Hippocampal formation (tissue), 2 donors: Measurements from ENCODE around the gene KCNE1.
"Not testable (repeated sequence)": the region's sequence is repeated elsewhere in the genome, so short reads cannot be mapped to it uniquely, and the experiment has no call there.

Experiments used
- DNase-seq, 2 donors: peaks; one replicate each; lab custom pipeline; 2025; lab: John Stamatoyannopoulos, UW

KCNE1 gene

DNA sequence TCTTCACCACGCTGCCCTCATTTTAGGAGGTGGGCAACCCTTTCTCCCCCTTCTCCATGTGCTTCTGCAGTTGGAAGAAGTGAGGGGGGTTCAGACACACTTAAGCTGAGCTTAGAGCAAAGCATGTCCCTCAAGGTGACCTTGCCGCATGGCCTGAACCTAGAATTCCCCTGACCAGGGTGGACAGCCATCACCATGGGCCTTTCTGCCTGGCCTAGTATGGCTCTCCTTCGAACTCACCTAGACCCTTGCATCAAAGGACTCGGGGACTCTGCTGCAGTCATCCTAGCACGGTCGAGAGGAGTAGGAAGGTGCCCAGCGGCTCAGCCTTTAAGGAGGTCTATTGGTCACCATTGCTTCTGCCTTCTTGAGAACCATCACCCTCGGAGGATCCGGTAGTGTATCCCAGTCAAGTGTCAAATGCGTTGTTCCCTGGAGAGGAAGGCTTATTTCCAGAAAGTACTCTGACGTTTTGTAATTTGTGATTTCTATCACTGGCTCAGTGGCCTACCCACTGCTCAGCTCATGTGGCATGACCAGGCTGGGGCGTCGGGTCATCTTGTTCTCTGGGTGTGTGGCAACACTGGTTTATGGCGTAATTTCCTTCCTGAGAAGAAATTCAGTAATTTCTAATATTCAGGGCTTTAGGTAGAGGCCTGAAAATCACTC lies at the start of gene KCNE1:
Gene KCNE1, minus strand, starts transcription at position 424 of the 669 bp plus-strand sequence. CDS start 62,576 bp downstream, outside the sequence.
- no peak for DNase-seq

DNA sequence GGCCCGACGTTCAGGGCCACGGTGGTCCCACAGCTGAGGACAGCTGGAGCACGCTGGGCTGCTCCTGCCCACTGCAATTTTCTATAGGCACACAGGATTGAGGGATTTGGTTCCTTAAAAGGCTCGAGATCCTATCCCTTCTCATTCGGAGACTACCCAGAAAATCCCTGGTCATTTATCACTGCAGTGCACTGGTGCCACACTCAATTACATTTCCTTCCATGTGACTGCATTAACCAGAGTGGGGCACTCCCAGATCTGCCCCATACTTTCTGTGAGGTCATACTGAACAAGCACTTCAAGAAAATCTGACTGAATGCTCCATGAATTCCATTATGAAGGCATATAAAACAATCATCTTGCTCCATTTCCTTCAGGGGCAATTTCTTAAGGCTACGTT lies 49.8 kb upstream of the KCNE1 start:
- DNase-seq = no peak

DNA sequence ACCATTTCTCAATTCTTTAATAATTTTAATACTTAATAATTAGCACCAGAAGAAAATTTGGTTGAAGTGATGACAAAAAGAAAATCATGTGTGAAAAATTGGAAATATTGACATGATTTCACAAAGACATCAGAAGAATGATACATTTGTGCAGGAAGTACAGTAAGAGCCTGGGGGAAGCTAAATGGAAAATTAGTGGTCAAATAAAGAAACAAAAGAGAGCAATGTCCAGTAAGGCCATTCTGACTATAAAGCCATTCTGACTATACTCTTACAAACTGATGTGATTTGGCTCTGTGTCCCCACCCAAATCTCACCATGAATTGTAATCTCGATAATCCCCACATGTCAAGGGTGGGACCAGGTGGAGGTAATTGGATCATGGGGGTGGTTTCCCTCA lies 48.6 kb upstream of the KCNE1 start:
- DNase-seq = no peak

DNA sequence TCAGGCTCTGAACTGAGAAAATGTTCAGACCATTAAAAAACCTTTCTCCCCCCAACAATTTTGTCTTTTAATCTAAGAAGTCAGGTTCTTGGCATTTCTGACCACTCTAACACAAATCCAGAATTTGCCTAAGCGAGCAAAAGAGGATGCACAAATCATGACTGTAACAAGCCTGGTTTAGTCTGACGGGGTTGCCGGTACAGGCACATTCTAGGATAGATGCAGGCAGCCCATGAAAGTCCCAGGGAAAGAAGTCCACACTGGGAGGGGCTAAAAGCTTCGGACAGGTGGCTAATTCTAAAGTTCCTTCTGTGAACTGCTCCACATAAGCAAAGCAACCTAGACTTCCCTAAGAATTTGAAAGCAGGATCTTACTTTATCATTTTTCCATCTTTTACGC lies 48.0 kb upstream of the KCNE1 start:
- no peak for DNase-seq

DNA sequence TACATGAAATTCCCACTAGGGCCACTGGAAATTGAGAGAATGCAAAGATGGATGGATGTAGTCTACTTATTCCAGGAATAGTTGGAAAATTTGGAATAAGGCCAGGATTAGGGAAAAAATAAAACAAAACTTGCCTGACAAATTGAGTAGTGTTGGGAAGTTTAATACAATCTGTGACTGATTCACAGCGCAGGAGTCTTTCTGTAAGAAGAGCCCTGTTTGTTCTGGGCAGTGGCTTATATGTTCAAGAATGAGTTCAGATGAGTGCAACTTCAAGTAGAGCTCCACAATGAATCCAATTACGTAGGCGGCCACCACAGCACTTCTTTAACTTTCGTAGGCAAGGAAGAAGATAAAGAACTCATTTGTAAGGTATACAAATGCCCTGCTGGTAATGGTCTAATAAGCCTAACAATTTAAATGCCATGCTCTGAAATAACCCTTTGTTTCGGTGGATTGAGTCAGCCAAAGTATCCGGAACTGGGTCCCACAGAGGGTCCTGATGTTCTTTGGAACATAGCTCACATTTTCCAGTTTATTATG lies 47.1 kb upstream of the KCNE1 start:
- DNase-seq = no peak

DNA sequence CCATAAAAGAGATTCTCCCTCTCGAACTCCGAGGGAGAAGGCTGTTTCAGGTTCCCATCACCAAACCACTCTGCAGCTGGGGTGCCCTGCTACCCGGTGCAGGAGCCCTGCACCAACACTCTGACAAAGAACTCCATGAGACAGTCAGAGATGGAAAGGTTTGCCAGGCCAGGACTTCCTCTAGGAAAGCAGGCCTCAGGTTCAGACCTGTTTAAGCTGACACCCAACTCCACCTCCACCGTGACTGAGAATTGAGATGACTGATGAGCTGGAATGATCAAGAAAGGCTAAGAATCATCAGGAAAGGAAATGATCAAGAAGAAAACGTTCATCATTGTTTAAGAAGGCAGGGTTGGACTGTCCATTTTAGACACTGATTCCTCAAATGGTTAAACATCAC lies 46.2 kb upstream of the KCNE1 start:
- DNase-seq = no peak

DNA sequence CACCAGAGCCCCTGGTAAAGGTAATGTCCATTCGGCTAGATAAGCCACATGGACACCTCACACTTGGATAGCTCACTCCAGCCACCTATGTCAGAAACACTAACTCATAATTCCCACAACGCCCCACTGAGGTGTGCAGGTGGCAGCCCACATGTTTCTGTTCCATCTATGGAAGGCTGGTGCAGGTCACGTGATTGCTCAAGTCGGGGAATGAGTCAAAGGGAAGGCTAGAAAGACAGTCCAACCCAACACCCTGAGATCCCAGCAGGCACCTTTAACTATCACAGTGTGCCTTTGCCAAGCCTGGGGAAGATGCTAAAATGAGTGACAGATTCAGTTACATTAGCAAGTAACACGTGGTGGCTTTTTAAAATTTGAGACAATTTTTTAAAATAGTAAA lies 45.3 kb upstream of the KCNE1 start:
- no peak for DNase-seq

DNA sequence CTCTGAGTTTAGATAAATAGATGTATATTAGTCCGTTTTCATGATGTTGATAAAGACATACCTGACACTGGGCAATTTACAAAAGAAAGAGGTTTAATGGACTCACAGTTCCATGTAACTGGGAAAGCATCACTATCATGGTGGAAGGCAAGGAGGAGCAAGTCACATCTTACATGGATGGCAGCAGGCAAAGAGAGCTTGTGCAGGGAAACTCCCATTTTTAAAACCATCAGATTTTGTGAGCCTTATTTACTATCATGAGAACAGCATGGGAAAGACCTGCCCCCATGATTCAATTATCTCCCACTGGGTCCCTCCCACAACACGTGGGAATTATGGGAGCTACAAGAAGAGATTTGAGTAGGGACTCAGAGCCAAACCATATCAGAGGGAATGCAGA lies 42.7 kb upstream of the KCNE1 start:
- DNase-seq = not testable (repeated sequence)

DNA sequence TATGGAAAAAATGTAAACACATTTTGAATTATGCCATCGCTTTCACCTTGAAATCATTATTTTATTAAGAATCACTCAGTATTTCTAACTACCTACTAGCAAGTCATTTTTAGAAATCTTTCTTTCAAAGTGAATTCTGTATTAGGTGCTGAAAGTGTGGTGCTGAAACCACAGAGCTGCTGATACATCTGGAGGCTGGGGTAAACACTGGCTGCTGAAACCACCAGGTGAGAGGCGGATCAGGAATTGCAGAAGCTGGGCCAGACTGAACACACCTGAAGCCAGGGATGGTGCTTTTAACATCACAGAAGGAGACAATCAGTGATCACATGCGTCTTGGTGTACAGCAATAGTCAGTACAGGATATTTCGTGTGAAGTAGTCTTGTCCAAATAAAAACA lies 42.2 kb upstream of the KCNE1 start:
- DNase-seq = no peak

DNA sequence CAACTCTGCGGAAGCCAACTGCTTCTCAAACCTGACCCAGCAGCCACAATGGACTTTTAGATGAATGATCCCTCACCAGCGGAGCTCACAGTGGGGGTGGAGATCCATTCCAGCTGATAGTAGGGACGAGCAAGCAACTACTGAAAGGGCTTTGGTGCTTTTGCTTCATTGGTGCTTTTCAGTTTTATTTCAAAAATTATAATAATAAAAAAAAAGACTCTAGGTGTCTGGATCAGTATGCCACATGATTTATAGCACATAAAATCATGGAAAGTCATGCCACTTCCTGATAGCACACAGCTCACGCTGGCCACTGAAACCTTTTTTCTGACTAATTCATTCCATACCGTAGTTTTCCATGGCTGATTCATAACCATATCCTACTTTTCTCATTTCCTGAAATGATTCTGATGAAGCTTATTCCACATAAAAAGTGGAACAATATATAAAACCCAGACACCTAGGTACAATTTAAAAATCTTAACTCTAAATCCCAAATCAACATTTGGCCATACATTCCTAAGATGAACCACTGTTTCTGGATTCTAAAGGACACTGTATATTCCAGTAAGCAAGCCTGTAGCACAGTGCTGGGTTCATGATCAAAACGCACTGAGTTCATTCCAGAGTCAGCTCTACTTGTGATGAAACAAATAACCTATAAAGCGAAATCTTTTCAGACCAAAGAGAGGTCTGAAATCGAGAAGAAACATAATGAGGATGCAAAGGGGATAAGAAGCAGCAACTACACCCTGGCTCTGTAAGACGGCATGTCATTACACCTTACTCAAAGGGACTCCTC lies 41.3 kb upstream of the KCNE1 start:
- DNase-seq = no peak

DNA sequence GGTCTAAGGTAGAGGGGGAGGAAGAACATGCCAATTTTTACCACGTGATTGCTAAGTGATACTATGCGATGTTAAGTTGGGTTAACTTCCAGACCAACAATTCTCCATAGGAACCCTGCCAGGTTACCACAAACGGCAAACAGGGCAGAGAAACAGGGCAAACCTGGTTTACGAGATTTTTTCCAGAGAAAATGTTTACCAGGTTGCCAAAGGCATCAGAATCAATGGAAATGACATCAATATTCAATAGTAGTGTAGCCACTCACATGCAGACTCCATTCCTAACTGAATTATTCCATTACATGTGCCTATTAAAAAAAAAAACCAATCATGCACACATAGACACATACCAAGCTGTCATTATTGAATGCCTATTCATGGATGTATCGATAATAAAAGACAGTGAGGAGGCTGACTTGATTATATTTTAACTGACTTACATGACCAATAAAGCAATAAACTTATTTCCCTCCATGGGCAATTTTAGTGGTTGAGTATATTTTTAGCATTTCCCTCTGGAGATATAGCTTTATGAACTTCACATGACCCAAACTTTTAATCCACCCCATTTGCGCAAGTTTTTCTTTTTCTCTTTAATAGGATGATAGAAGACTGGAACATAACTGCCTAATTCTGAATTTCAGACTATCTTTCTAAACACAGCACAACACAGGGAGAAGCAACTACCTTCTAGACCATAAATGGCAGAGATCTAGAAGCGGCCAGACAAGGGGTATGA lies 40.5 kb upstream of the KCNE1 start:
- no peak for DNase-seq

DNA sequence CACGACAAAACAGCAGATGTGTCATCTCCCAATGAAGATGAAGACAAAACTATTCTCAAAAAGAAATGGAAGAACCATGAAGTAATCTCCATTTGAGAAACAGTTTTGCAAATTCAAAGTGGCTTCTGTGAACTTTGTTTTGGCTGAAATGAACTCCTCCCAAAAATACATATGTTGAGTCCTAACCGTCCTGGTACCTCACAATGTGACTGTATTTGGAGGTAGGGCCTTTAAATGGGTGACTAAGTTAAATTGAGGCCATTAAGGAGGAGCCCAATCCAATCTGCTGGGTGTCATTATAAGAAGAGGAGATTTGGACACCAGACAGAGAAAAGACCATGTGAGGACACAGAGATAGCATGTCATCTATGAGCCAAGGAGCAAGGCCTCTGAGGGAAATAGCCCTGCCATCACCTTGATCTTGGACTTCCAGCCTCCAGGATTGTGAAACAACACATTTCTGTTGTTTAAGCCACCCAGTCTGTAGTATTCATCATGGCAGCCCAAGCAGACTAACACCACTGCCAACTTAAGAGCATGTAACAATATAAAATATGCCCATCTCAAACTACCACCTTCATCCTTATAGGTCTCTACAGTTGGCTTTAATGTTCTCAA lies 38.3 kb upstream of the KCNE1 start:
- no peak for DNase-seq

DNA sequence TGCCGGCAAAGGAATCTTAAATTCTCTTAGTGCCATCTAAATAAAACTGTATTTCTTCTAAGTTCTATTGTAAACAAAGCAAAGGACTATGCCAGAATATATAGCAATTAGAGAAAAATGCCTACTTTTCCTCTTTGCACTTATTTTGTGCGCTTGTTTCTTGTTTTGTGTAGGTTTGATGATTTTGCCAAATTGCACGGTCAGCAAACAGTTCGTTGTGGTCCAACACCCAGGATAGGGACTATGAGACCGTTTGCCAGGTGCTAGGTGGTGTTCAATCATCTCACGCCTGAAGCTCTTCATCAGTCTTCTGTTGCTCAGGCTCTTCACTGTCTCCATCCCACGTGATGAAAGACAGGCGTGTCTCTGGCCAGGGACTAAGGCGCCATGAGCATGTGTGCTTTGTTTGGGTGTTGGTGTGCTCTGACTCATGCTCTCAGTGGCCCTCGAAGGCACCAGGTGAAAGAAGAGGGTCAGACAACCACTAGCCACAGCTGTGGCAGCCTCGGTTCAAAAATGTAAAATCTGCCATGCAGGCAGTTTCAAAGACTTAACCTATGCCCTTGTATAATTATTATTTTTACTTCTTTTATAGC lies 36.9 kb upstream of the KCNE1 start:
- DNase-seq = no peak

DNA sequence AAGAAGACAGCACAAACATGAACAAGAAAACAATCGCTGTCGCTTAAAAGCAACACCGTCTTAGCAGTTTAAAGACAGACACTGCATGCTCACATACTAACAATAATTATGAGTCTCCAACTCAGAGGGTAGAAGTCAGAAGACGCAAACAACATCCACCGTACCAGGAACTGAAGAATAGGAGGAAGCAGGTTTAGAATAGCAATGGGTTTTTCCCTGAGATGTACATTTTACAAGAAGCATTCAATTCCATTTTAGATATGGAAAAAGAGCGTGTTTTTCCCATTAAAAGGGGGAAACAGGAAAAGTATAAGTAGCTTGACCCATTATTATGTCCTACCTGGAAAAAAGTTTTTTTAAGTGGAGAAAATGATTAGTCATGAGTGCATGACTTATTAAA lies 34.5 kb upstream of the KCNE1 start:
- no peak for DNase-seq

DNA sequence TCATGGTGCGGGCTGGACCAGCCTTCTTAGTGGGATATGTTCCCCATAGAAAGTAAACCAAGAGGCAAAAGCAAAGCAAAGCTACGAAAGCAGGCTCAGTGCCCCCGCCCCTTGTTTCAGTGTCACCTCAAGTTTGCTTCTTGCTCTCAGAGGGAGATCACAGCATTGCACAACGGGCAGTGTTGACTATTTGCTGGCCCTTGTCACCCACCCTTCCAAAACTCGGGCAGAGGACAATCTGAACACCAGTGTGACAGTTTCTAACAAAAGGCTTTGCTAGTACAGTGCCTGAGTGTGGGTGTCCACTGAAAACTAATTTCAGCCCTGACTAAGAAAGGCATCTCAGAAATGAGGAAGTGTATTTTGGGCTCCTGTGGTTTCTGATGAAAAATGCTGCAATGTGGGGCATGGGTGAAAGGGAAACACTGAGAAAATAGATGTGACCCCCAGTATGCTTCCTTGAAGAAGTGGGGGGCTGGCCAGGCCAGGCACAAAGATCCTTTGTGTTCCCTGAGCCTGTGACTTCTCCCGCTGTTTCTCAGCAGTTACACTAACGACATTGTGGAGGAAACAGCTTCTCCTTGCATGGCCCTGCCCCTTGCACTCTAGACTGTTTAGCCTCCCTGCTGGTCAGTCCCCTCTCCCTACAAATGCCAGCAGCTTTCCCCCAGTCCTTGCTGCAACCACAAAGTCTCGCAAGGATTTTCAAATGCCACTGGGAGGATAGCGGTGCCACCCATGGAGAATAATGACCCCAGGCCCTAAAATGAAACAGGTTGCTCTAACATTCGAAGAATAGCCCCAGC lies 33.3 kb upstream of the KCNE1 start:
- peak; percentile 50 to 73 for DNase-seq

DNA sequence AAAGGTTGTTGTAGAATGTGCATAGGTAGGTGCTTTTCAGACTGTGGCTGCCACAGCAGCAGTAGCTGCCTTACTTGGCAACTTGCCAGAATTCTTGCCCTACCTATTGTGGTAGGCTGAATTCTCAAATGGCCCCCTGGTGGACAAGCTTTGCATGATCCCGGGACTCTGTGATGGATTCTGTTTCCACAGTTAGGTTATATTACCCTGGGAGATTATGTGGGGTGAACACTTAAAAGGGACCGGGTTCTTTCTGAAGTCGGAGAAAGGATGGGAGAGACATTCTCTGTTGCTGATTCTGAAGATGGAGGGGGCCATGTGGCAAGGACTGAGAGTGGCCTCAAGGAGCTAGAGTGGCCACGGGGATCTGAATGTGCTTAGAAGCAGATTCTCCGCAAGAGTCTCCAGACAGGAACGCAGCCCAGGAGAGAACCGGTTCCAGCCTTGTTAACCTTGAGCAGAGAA lies 32.1 kb upstream of the KCNE1 start:
- DNase-seq = no peak

DNA sequence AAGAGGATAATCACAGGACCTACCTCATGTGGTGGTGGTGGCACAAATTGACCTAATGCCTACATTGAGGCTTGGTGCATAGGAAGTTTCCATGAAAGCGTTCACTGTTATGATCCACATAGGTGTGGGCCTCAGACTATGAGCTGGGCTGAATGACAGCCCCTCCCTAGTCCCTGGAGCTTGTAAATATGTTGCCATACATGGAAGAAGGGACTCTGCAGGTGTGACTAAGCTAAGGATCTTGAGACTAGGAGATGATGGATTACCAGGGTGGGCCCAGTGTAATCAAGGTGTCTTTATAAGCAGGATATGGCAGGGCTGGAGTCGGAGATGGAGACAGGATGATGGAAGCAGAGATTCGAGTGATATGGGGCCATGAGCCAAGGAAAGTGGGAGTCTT lies 31.0 kb upstream of the KCNE1 start:
- no peak for DNase-seq

DNA sequence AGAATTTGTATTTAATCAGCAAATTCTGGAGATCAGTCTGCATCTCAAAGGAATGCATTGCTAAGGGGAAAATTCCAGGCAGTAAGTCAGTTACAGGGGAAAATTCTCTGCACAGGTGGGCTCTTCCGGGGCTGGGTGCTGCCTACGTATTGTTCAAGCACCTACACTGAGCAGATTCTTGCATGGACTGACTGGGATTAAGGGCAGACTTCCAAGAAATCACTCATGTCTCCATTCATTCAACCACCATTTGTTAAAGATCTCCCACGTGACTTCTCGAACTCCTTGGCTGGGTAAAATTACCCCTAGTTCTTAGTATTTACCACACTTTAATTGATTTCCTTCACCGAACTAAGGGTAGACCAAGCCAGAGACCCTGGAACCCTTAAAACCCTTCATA lies 28.2 kb upstream of the KCNE1 start:
- DNase-seq = no peak

DNA sequence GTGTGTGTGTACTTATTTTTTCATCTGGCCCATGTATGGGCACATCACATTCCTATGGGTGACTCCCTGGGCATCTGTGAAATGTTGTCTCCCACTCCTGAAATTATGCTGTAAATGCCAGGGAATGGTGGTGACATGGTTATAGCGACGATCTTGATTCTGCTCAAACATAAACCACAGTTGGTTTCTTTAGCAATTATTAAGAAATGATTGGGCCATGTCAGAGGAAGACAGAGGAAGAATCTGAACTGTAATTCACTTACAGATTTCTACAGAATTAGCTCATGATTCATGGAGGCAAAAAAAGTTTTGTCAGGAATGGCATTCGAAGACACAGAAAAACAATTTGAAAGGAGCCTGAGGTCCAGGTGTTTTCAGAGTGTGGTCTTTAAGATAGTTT lies 25.8 kb upstream of the KCNE1 start:
- no peak for DNase-seq

DNA sequence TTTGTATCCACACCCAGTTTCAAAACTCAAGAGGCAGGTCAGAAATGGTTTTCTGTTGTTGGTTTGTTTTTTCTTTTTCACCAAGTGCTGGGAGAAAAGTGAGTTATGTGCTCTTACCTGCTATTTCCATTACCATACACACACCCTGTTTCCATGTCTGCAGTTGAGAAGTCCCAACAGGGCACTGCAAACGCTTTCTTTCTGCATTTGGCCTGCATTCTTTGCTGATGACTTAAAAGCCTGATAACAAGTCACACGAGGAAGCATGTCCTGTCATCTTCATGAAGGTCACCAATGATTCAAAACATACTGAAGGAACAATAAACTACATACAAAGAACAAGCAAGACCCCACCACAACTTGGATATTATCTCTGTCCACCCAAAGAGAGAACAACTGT lies 24.8 kb upstream of the KCNE1 start:
- no peak for DNase-seq

DNA sequence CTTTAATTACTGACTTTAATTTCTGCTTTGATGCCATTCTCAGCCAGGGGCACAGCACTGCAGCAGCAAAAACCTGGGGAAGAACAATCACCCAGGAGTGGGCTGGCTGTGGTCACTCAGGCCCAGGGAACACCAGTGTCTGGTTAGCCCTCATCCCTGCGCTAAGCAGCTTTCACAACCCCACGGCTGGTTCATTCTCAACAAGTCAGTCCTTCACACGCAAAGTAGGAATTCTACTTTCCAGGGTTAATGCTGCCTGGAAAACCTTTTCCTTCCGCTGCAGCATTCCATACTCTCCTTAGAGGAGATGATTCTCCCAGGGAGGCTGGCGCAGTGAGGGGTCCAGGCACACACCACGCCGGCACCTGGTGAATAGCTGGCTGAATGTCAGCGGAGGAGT lies 24.3 kb upstream of the KCNE1 start:
- no peak for DNase-seq
